GM21360 (cell line): ENCODE measurements around the gene SNX9.

Experiments used
- ATAC-seq: cut with Tn5 transposase; IDR thresholded peaks from one replicate; pipeline ENCODE4 v1.9.1; 2021; ENCODE audit warnings: mild to moderate bottlenecking, moderate library complexity; ENCODE audit not compliant: unreplicated experiment

SNX9 gene

DNA sequence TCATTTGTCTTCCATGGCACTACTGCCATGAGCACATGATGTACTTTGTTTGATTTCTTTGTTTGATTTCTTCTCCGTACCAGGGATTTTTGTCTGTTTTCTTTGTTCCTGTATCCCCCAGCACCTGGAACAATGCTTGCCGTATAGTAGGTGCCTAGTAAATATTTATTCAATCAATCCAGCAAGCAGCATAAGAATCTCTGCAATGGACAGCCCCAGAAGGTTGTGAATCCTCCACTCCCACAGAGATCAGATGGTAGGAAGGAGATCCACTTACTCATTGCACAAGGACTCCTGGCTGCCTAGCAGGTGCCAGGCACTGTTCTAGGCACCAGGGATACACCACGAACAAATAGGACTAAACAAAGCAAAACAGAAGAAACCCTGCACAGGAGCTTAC lies 151.9 kb downstream of the SNX9 start:
- ATAC-seq: no peak

DNA sequence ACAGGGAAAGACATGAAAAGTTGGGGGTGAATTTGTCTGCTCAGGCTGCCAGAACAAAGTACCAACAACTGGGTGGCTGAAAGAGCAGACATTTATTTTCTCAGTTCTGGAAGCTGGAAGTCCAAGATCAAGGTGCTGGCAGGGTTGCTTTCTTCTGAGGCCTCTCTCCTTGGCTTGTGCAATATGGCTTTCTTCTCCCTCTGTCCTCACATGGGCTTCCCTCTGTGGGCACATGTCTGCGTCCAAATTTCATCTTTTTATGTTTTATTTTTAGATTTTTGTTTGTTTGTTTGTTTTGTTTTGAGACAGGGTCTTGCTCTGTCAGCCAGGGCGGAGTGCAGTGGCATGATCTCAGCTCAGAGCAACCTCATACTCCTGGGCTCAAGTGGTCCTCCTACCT lies 152.4 kb downstream of the SNX9 start:
- ATAC-seq: no peak

DNA sequence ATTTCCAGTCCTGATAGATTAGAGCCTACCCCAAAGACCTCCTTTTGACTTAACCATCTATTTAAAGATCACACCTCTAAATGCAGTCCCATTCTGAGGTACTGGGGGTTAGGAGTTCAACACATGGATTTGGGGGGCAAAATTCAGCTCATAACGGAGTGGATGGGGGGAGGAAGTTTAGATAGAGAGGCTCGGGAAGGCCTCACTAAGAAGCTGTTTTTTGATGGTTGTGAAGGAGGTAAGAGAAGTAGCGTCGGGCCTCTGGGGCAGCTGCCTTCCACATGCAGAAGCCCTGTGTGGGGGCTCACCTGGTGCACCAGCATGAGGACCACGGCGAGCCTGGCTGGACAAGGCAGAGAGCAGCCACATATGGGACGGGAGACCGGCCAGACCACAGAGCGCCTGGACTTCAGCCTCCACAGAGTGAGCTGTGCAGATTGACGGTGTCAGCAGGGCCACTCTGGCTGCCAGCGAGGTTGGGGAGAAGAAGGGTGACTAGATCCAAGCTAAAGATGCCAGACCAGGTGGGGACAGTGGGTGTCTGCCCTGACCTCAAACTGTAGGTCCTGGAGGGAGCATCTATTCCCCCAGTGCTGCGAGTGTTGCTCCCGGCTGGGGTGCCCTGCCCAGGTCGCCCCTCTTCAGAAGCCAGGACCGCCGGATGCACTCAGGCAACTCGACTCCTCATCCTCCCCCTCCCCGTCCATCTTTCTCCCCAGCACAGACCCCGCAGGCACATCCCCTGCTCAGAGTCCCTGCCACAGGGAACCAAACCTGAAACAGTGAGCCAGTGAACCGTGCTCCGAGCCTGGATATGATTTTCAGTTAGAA lies 153.5 kb downstream of the SNX9 start:
- ATAC-seq: no peak

DNA sequence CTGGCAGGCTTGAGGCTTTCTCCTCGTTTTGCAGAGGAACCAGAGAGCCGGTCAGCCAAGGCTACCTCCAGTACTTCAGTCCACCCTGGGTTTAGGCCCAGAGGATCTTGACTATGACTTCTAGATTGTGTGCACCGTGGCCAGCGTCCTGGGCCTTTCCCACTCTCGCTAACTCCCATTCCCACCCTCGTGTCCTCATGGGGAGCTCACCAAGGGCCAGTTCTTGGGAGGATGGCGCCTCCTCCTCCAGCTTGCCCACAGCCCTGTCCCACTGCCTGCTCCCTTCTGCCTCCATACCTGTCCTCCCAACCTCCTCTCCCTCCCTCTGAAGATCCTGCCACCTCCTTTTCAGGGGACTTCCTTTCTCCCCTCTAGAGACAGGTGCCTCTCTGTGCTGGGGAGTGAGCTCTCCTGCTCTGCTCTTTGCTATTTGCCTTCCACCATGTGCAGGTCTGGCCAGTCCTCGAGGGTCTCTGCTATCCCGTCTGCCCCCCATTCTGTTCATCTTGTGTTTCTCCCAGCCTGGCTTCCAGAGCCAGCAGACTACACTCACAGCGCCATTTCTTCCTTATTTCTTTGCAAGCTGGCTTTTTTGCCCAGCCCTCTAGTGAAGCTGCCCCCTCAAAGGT lies 154.2 kb downstream of the SNX9 start:
- no peak for ATAC-seq

DNA sequence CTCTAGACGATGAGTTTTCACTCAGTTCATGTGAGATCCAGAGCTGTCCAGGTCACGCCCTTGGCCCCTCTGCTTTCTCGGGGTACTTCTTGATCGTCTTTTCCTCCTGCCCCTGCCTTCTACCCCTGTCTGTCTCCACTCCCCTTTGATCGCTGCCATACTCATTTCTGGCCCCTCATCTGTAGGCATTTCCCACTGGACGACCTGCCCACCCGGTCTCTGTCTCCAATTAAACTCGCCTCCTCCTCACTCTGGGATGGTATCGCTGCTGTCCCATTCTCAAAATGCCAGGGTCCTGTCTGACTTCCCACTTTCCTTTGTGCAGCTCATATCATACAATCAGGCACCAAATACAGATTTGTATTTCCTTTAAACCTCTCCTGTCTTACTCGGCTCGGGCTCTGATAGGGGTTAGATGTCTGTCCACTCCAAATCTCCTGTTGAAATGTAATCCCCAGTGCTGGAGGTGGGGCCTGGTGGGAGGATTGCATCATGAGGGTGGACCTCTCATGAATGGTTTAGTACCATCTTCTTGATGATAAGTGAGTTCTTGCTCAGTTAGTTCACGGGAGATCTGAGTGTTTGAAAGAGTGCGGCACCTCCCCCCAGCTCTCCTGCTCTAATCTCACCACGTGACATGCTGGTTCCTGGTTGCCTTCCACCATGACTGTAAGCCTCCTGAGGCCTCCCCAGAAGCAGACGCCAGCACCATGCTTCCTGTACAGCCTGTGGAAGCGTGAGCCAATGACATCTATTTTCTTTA lies 155.2 kb downstream of the SNX9 start:
- ATAC-seq: no peak

DNA sequence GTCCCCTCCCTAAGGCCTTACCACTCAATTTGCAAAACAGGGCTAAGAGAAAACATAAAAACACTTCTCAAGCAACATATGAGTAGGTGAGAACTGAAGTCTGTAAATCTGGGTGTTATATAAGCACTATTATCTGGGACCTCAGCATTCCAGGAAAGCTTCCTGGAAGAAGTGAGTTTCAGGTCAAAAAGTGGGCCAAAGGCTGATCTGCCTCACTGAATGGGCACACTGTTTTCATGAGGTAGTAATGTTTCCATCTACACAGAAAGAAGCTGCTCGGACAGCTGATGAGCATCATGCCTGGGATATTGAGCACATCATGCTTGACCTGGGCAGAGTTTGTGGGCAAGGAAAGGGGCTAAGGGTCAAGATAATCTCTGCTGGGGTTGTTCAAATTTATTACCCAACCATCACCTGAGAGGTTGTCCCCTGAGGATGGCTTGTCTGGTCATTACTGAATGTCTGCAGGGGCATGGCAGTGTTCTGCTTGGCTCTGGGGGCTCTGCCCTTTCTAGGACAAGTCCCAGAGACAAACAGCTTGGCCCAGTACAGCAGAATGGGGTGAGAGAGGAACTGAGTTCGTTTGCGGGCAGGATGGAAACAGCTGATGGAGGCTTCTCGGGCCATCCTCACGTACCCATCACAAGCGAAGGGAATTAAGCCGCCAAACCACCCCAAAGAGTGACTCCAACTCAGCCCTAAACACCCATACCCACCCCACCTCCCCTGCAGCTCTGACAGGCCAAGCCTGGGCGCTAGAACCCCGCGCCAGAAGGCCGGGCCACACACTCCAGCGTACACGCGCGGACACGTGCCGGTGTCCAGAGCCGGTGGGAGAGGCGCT lies 157.5 kb downstream of the SNX9 start:
- ATAC-seq: no peak

DNA sequence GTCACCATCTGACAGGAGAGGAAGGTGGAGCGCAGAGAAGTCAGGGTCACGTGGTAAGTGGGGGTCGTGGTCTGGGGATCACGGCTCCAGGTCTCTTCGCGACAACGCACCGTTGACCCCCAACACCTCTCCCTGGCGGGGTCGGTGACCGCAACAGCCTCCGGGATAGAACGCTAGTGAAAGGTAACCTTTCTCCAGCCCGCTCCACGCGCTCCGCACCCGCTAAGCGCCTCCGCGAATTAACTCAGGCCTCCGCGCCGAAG lies 158.0 kb downstream of the SNX9 start:
- ATAC-seq: peak; percentile 15

DNA sequence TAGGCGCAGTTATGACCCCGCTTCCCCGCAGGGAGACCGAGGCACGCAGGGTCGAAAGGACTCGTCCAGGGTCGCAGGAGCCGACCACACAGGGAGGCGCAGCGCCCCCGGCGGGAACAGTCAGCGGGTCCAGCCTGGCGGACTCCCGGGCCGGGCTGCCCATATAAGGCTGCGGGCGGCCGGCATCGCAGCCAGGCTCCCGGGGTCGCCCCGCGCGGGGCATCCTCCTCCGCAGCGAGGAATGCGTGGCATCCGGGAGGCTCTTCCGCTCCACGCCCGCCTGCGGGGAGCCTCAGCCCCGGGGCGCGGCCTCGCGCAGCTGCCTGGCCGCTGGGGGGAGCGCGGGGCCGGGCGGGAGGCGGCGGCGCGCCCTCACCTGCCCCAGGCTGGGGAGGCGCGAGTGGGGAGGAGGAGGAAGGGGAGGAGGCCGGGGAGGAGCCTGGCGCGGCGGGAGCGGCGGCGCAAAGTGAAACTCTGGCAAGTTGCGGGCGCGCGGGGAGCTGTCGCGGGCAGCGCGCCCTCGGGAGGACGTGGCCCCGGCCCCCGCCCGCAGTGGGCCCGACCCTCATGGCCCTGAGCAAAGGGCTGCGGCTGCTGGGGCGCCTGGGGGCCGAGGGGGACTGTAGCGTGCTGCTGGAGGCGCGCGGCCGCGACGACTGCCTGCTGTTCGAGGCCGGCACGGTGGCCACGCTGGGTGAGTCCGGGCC lies 158.5 kb downstream of the SNX9 start, which contains the start of gene SYNJ2:
SYNJ2 (plus strand) TSS at position 469 of the 707 bp plus-strand sequence; CDS start at position 568, 99 bp downstream.
- ATAC-seq: peak; percentile 62

DNA sequence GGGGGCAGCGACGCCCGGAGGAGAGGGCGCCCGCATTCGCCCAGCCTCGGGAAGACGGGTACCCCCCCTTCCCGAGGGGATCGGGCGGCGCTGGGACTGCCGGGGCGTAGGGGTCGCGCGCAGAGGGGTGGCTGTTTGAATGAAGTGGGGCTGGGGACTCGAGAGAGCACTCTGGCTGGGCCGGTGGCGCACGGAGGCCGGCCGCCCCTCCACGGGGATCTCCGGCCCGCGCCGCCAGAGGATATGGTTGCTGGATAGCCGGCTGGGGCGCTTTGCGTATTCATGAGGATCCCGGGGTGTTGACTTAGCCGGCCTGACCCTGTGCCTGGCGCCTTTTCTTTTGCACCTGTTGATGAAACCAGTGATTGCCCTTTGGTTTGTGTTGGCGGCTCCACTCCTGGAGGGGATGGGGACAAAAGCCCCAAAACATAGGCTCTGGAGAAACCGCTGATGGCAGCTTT lies 159.1 kb downstream of the SNX9 start:
- peak; percentile 34 for ATAC-seq

DNA sequence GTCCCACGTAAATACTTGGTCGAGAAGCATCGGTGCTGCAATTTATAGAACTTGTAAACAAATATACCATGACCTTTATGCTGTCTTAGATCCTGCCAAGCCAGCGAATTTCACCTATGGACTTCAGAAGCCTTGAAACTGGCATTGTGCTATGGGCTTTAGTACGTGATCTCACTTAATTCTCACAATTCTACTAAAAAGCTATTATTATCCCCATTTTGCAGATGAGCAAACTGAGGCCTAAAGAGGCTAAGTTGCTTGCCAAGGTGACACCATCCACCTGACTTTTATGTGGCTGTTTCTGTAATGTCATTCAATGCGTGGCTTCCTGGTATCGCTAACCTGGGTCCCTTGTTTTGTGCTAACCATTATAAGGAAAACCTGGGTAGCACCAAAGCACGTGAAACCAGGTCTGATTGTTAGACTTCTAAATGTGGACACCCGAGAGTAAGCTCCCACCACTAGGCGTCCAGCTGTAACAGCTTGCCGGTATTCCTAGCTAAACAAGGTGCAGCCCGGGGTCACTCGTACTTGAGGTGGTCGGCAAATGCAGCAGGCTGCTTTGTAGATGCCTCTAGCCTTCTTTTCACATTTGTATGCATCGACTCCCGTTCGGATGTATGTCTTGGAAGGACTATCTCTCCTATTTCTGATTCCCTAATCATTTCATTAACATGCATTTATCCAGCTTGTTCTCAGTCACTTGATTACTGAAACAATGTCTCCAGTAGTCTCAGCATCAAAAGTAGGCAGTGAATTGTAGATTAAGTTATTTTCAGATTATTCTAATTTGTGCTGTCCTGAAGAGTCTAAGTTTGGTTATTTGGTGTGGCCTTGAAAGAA lies 159.7 kb downstream of the SNX9 start:
- no peak for ATAC-seq

DNA sequence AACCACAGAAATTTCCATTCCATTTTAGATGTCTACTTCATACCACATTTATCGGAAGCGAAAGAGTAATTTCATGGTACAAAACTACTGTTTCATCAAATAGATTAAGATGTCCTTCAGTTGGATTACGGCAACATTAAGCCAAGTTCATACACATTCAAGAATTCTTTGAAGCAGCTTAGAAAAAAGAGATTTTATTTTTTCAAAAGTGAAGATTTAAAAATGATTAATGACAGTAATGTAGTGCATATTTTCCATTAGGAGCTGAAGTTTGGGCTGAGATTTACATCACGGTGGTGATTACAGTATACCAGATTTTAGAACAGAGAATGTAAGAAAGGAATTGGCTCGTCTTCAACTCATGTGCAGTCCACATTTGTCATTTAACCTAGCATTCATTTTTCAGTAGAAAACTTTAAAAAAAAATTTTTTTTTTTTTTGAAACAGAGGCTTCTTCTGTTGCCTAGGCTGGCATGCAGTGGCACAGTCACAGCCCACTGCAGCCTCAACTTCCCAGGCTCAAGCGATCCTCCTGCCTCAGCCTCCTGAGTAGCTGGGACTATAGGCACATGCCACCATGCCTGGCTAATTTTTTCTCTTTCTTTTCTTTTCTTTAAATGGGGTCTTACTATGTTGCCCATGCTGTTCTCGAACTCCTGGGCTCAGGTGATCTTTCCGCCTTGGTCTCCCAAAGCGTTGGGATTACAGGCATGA lies 160.5 kb downstream of the SNX9 start:
- ATAC-seq: no peak

DNA sequence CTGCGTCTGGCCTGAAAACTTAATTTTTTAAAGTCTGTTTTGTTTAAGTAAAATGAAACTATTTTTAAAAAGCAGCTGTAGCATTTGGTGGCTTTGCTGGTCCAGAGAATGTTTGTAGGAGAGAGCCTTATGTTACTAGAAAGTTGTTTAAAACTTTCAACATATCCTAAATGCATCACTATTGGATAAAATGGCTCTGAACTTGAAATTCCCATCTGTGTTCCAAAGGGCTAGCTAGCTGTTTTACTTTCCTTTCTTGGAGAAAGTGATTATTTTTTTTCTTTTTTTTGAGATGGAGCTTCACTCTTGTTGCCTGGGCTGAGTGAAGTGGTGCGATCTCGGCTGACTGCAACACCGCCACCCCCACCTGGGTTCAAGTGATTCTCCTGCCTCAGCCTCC lies 161.1 kb downstream of the SNX9 start:
- no peak for ATAC-seq

DNA sequence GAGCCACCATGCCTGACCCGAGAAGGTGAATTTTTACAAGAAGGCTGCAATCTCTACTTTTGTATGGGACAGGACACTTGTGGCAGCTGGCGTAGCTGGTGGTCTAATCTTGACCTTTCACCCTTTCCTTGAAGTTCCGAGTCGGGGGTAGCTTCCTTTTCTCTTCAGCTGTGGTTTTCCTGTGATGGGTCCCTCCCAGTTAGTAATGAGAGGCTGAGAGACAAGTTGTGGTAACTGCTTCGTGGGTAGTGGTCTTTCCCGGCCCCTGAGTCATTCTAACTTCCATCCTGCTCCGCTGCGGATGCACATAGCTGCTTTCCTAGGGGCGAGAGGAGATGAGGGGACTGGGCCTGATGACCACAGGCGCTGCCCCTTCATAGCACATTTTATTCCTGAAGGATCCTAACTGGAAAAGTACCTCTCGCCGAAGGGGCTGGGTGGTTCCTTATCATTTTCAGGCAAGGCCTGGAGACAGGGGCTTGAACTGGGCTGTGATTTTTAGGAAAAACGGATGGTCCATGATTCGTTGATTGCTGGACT lies 161.7 kb downstream of the SNX9 start:
- no peak for ATAC-seq

DNA sequence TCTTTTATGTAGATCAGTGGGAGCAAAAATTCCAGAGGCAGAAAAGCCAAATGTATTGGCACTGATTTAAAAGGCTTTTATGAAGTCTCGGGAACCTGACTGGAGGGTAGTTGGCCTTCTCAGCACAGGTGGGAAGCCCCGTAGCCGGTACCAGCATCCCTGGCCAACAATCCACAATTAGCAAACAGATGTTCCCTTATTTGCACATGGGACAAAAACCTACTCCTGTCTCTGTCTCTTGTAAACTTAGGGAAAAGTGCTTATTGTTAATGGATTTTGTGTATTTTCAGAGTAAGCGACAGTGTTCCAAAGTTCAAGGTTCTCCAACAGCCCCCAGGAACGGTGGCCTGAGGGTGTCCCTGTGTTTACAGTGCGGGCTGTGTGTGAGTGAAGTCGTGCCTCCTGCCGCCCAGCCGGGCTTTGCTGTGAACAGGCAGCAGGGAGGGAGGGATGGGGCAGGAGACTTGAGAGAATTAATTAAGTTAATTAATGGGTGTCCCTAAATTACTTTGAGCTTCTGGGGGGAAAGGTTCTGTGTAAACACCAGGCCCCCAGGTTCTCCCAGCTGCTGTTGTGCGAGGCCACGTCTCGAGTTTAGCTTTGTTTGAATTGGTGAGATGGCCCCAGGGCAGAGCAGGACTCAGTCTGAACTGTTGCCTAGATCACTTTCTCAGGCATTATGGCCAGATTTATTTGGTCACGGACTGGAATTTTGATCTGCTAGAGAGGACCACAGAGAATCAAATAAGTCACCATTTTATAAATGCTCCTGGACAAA lies 162.5 kb downstream of the SNX9 start:
- ATAC-seq: no peak

DNA sequence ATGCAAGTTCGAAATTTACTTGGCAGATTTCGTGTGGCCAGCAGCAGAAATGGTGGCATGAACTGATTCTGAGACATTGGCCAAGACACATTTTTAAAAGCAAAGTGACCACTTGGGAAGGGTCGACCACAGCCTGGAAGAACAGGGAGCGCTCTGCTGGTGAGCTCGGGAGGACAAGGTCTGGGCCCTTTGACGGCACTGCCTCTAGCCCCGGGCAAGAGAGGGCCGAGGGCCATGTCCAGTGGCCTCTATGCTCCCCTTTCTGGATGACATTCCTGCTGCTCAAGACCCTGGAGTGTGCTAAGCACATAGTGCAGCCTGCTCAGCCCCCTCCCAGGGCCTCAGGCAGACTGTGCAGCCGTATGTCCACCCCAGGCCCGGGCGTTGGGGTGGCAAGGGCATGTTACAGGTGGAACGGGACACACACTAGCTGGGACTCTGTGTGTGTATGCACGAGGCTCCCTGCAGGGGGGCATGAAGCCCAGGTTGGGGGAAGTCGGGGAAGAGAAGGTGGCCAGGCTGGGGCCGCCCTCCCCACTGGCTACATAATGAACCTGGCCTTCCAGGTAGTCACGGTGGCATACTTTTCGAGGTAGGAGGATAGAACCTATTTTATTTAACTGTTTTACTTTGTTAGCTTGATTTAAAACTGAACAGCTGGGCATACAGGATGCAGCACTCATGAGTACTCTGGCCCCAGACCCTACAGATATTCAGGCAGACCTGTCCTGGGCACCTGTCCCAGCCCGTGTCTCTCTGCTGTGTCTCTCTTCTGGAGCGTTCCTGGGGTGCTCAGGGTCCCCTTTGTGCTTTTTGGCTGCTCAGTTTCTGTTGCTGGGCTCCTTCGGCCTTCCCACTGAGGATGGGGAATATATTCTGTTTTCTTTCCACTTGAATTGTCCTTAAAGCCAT lies 165.0 kb downstream of the SNX9 start:
- no peak for ATAC-seq

DNA sequence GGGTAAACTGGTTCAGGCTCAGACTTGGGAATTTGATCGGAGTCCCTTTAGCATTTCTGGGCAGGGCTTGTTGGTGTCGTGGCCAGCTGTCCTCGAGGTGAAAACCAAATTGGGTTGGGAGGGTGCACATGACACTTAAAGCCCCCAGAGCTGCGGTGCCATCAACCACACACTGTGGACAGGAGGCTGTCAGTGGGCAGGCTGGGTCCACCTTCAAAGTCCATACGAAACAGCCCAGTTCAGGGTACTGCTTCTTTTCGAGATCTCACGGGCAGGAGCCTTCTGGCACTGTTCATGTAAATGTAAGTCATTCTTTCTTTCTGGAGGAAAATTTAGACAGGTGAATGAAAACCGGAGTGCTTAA lies 165.6 kb downstream of the SNX9 start:
- no peak for ATAC-seq
